ENCODE data around the gene NOS1.

DNA sequence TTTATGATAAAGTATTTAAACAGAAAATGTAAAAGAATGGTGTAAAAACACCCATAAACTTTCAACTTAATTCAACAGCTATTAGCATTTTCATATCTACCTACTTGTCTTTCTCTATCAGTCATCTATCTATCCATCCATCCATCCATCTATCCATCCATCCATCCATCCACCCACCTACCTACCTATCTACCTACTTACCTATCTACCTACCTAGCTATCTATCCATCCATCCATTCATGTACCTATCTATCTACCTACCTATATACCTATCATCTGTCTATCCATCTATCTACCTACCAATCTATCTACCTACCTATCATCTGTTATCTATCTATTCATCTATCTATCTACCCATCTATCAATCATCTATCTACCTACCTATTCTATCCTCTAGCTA is 8.5 kb downstream of the NOS1 start:
- TF ChIP-seq, protein P1, sequence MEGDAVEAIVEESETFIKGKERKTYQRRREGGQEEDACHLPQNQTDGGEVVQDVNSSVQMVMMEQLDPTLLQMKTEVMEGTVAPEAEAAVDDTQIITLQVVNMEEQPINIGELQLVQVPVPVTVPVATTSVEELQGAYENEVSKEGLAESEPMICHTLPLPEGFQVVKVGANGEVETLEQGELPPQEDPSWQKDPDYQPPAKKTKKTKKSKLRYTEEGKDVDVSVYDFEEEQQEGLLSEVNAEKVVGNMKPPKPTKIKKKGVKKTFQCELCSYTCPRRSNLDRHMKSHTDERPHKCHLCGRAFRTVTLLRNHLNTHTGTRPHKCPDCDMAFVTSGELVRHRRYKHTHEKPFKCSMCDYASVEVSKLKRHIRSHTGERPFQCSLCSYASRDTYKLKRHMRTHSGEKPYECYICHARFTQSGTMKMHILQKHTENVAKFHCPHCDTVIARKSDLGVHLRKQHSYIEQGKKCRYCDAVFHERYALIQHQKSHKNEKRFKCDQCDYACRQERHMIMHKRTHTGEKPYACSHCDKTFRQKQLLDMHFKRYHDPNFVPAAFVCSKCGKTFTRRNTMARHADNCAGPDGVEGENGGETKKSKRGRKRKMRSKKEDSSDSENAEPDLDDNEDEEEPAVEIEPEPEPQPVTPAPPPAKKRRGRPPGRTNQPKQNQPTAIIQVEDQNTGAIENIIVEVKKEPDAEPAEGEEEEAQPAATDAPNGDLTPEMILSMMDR (IDR thresholded peaks at IDR 0.05 in 8 of 11, conservative IDR thresholded peaks at IDR 0.05 in 3 of 11), result no peak
- TF ChIP-seq POLR2AphosphoS5 (IDR thresholded peaks at IDR 0.05), result no peak
